HG02973 (cell line): ENCODE results near the gene PSMB7.

Experiments
- ATAC-seq: cut with Tn5 transposase; IDR thresholded peaks from one replicate; pipeline ENCODE4 v1.9.1; 2021; ENCODE audit warnings: moderate library complexity; ENCODE audit not compliant: unreplicated experiment

PSMB7 gene

GRCh38 chr9:124384846-124385245 lies 30.4 kb downstream of the PSMB7 start:
- ATAC-seq = no peak

GRCh38 chr9:124384210-124384609 lies 31.0 kb downstream of the PSMB7 start:
- ATAC-seq = no peak

- ATAC-seq = no peak
Measured at GRCh38 chr9:124381170-124381945, 33.9 kb downstream of the PSMB7 start.

GRCh38 chr9:124377551-124378406 lies 37.5 kb downstream of the PSMB7 start:
- ATAC-seq = no peak

GRCh38 chr9:124376329-124376728 lies 38.9 kb downstream of the PSMB7 start:
- no peak for ATAC-seq

- ATAC-seq = no peak
Measured at GRCh38 chr9:124375726-124376125, 39.5 kb downstream of the PSMB7 start.

- ATAC-seq = no peak
Measured at GRCh38 chr9:124373851-124374250, 41.4 kb downstream of the PSMB7 start.

GRCh38 chr9:124373386-124373785 lies 41.9 kb downstream of the PSMB7 start:
- ATAC-seq = no peak

- no peak for ATAC-seq
Measured at GRCh38 chr9:124372038-124372437, 43.2 kb downstream of the PSMB7 start.

- no peak for ATAC-seq
Measured at GRCh38 chr9:124370896-124371582, 44.2 kb downstream of the PSMB7 start.

GRCh38 chr9:124369231-124369797 lies 45.9 kb downstream of the PSMB7 start:
- no peak for ATAC-seq

GRCh38 chr9:124368692-124369091 lies 46.5 kb downstream of the PSMB7 start:
- ATAC-seq = no peak

GRCh38 chr9:124366476-124367220 lies 48.6 kb downstream of the PSMB7 start:
- no peak for ATAC-seq

- no peak for ATAC-seq
Measured at GRCh38 chr9:124365036-124365435, 50.2 kb downstream of the PSMB7 start.

GRCh38 chr9:124364141-124364540 lies 51.1 kb downstream of the PSMB7 start:
- no peak for ATAC-seq

GRCh38 chr9:124363326-124364096 lies 51.7 kb downstream of the PSMB7 start:
- ATAC-seq = no peak

GRCh38 chr9:124361128-124361527 lies 54.1 kb downstream of the PSMB7 start:
- ATAC-seq = no peak

GRCh38 chr9:124359855-124360678 lies 55.2 kb downstream of the PSMB7 start:
- ATAC-seq = no peak

GRCh38 chr9:124359426-124359825 lies 55.8 kb downstream of the PSMB7 start:
- ATAC-seq = no peak
